Measurements from ENCODE around the gene CBFA2T2.

Gene CBFA2T2

GRCh38 chr20:33647603-33648395 is 157.9 kb downstream of the CBFA2T2 start:
- no peak overlapping the region for H3K4me3 ChIP-seq (replicated peaks; ENCODE audit: low read depth, low read length)
- DNase-seq (ENCODE audit: extremely low read depth, insufficient read length) = no peak
- H3K36me3 ChIP-seq (ENCODE audit: control insufficient read depth, insufficient read depth, low read length) = peaks cover 7% of the 10 kb centered on the region

GRCh38 chr20:33648396-33649004 is 158.6 kb downstream of the CBFA2T2 start:
- no peak for DNase-seq (ENCODE audit: extremely low read depth, insufficient read length)
- Histone ChIP-seq H3K4me3 (replicated peaks; ENCODE audit: low read depth, low read length) (no peak overlapping the region), H3K27me3 (replicated peaks; ENCODE audit: control insufficient read depth, insufficient read depth, low read length) (no peaks in the 10 kb centered on the region), H3K36me3 (ENCODE audit: control insufficient read depth, insufficient read depth, low read length) (peaks cover 7% of the 10 kb centered on the region)
- TF ChIP-seq CTCF (IDR thresholded peaks at IDR 0.05; ENCODE audit: insufficient read depth, low read length, poor library complexity, severe bottlenecking) = no peak

More at GRCh38 chr20:33647603-33648395, 157.9 kb downstream of the CBFA2T2 start:
- no peak for TF ChIP-seq CTCF (IDR thresholded peaks at IDR 0.05; ENCODE audit: insufficient read depth, low read length, poor library complexity, severe bottlenecking)
- H3K27me3 ChIP-seq (replicated peaks; ENCODE audit: control insufficient read depth, insufficient read depth, low read length) = no peaks in the 10 kb centered on the region

- Histone ChIP-seq H3K27me3 (replicated peaks; ENCODE audit: control insufficient read depth, insufficient read depth, low read length) (no peaks in the 10 kb centered on the region), H3K36me3 (ENCODE audit: control insufficient read depth, insufficient read depth, low read length) (peaks cover 5% of the 10 kb centered on the region), H3K4me3 (replicated peaks; ENCODE audit: low read depth, low read length) (no peak overlapping the region)
- no peak for TF ChIP-seq CTCF (IDR thresholded peaks at IDR 0.05; ENCODE audit: insufficient read depth, low read length, poor library complexity, severe bottlenecking)
- no peak for DNase-seq (ENCODE audit: extremely low read depth, insufficient read length)
Observed at GRCh38 chr20:33649201-33649681, 159.3 kb downstream of the CBFA2T2 start.

- no peak for DNase-seq (ENCODE audit: extremely low read depth, insufficient read length)
- Histone ChIP-seq H3K27me3 (replicated peaks; ENCODE audit: control insufficient read depth, insufficient read depth, low read length) (no peaks in the 10 kb centered on the region), H3K4me3 (replicated peaks; ENCODE audit: low read depth, low read length) (no peak overlapping the region), H3K36me3 (ENCODE audit: control insufficient read depth, insufficient read depth, low read length) (no peaks in the 10 kb centered on the region; the same call in none of the 2 replicates)
- no peak for TF ChIP-seq CTCF (IDR thresholded peaks at IDR 0.05; ENCODE audit: insufficient read depth, low read length, poor library complexity, severe bottlenecking)
Observed at GRCh38 chr20:33650111-33650752, 160.3 kb downstream of the CBFA2T2 start.

- TF ChIP-seq CTCF (IDR thresholded peaks at IDR 0.05; ENCODE audit: insufficient read depth, low read length, poor library complexity, severe bottlenecking) = no peak
- no peaks in the 10 kb centered on the region for H3K36me3 ChIP-seq (ENCODE audit: control insufficient read depth, insufficient read depth, low read length)
- H3K27me3 ChIP-seq (replicated peaks; ENCODE audit: control insufficient read depth, insufficient read depth, low read length) = no peaks in the 10 kb centered on the region
- no peak overlapping the region for H3K4me3 ChIP-seq (replicated peaks; ENCODE audit: low read depth, low read length)
- DNase-seq (ENCODE audit: extremely low read depth, insufficient read length) = no peak
Observed at GRCh38 chr20:33650753-33651561, 161.1 kb downstream of the CBFA2T2 start.

All from GM06990 (cell line).